Activated CD4-positive, CD25-positive, alpha-beta regulatory T cell treated with anti-CD3 and anti-CD28 coated beads, Interleukin-2, amount 50 U/mL, for 16 hours (primary cell): Measurements from ENCODE around the gene GRIPAP1.
A peak's percentile ranks its signal among the peaks of the same experiment; 100 is the strongest.

ENCODE experiments used
- DNase-seq: peaks from one replicate; pipeline ENCODE4 v3.0.0-alpha.2; 2020; ENCODE audit warnings: low read depth, low spot score

The GRIPAP1 gene

GRCh38 chrX:49002091-49002935 is at the start of gene GRIPAP1:
Gene GRIPAP1 (minus strand): TSS chrX:49002264. CDS start chrX:49002229, 35 bp downstream.
- peak; percentile 60 for DNase-seq

- DNase-seq, result no peak
Measured at GRCh38 chrX:49043987-49044281, 41.9 kb upstream of the GRIPAP1 start.

GRCh38 chrX:49043220-49043986 is 41.3 kb upstream of the GRIPAP1 start, which contains the start of gene TFE3:
Gene TFE3 (minus strand): TSS chrX:49043357. CDS start chrX:49043226, 131 bp downstream.
- DNase-seq, result peak; percentile 91

GRCh38 chrX:49042581-49043219 is 40.6 kb upstream of the GRIPAP1 start:
- no peak for DNase-seq

- no peak for DNase-seq
Measured at GRCh38 chrX:49041744-49042580, 39.9 kb upstream of the GRIPAP1 start.

- no peak for DNase-seq
Measured at GRCh38 chrX:49040376-49040955, 38.4 kb upstream of the GRIPAP1 start.

GRCh38 chrX:49039598-49040375 is 37.7 kb upstream of the GRIPAP1 start:
- no peak for DNase-seq

GRCh38 chrX:49037883-49038475 is 35.9 kb upstream of the GRIPAP1 start:
- DNase-seq, result no peak

GRCh38 chrX:49030283-49030682 is 28.2 kb upstream of the GRIPAP1 start:
- DNase-seq, result no peak

- DNase-seq, result no peak
Measured at GRCh38 chrX:49029876-49030275, 27.8 kb upstream of the GRIPAP1 start.

GRCh38 chrX:49019599-49020249 is 17.7 kb upstream of the GRIPAP1 start:
- no peak for DNase-seq

- DNase-seq, result no peak
Measured at GRCh38 chrX:49019050-49019449, 17.0 kb upstream of the GRIPAP1 start.

GRCh38 chrX:49003696-49004095 is 1.6 kb upstream of the GRIPAP1 start:
- DNase-seq, result no peak

GRCh38 chrX:49001521-49002090 is 458 bp downstream of the GRIPAP1 start:
- DNase-seq, result peak; percentile 10

GRCh38 chrX:49000636-49001035 is 1.4 kb downstream of the GRIPAP1 start:
- no peak for DNase-seq

GRCh38 chrX:48999030-48999429 is 3.0 kb downstream of the GRIPAP1 start:
- no peak for DNase-seq

- no peak for DNase-seq
Measured at GRCh38 chrX:48998391-48998790, 3.7 kb downstream of the GRIPAP1 start.

- DNase-seq, result no peak
Measured at GRCh38 chrX:48997865-48998264, 4.2 kb downstream of the GRIPAP1 start.

- no peak for DNase-seq
Measured at GRCh38 chrX:48997455-48997854, 4.6 kb downstream of the GRIPAP1 start.
